HG03108 (cell line): ENCODE data around the gene AGMAT.
"Not testable (repeated sequence)": the region's sequence is repeated elsewhere in the genome, so short reads cannot be mapped to it uniquely, and the experiment has no call there.

Source experiments
- ATAC-seq: cut with Tn5 transposase; IDR thresholded peaks from one replicate; pipeline ENCODE4 v1.9.1; 2021; ENCODE audit warnings: moderate library complexity; ENCODE audit not compliant: unreplicated experiment

Gene AGMAT

GRCh38 chr1:15616373-15617172, 31.7 kb upstream of the AGMAT start:
- ATAC-seq: peak; percentile 6

DNA sequence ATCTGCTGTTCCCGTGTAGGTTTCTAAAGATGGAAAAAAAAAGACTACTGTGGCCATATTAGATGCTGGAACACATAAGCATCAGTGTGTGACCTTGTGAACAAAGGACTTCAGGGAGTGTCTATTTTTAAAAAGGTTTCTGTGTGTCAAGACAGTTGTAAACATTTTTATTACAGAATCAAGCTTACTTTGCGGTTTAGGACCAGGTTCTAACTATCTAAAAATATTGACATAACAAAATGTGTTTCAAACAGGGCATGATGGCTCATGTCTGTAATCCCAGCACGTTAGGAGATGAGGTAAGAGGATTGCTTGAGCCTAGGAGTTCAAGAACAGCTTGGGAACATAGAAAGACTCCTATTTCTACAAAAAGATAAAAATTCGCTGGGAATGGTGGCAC, 25.3 kb upstream of the AGMAT start:
- ATAC-seq: no peak

GRCh38 chr1:15609631-15610030, 24.8 kb upstream of the AGMAT start:
- ATAC-seq: no peak

DNA sequence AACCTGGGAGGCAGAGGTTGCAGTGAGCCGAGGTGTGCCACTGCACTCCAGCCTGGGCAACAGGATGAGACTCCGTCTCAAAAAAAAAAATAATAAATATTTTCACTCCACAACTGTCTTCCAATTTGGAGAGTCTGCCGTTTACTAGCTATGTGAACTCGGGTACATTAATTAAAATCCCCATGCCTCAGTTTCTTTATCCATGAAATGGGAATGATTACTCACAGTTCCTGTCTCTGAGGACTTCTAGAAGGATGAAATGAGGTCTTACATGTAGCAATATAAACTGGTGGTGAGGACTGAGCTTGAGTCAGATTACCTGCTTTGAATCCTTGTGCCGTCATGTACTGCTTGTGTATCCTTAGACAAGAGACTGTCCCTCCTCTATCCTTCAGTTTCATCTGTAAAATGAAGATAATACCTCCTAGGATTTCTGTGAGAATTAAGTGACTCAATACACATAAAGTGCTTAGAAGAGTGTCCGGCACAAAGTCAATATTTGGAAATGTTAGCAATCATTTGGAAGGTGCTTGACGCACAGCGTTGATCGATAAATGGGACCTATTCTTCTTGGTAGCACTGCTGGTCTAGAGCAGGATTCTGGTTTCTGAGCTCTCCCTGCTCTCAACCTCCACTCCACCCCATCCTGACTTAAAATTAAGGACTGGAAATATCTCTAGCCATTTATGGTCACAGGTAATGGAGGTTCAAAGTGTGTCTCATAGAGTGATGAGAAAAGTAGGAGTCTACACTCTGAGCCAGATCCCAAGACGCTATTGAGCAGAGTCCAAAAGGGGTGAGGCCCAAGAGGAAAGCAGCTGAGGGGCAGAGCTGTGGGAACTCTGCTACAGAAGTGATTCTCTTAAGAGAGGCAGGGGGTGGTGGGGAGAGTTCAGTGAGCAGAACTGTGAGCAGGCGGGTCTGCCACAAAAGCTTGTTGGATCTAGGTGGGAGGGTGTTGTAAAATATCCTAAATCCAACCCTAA, 20.8 kb upstream of the AGMAT start:
- no peak for ATAC-seq

GRCh38 chr1:15604400-15604799, 19.5 kb upstream of the AGMAT start:
- not testable (repeated sequence) for ATAC-seq

DNA sequence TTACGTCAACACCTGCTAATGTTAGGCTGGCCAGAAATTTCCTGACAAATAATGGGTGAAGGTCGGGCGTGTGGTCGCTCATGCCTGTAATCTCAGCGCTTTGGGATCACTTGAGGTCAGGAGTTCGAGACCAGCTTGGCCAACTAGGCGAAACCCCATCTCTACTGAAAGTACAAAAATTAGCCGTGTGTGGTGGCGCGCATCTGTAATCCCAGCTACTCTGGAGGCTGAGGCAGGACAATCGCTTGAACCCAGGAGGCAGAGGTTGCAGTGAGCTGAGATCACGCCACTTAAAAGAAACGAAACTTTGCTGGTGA, 19.1 kb upstream of the AGMAT start:
- not testable (repeated sequence) for ATAC-seq

DNA sequence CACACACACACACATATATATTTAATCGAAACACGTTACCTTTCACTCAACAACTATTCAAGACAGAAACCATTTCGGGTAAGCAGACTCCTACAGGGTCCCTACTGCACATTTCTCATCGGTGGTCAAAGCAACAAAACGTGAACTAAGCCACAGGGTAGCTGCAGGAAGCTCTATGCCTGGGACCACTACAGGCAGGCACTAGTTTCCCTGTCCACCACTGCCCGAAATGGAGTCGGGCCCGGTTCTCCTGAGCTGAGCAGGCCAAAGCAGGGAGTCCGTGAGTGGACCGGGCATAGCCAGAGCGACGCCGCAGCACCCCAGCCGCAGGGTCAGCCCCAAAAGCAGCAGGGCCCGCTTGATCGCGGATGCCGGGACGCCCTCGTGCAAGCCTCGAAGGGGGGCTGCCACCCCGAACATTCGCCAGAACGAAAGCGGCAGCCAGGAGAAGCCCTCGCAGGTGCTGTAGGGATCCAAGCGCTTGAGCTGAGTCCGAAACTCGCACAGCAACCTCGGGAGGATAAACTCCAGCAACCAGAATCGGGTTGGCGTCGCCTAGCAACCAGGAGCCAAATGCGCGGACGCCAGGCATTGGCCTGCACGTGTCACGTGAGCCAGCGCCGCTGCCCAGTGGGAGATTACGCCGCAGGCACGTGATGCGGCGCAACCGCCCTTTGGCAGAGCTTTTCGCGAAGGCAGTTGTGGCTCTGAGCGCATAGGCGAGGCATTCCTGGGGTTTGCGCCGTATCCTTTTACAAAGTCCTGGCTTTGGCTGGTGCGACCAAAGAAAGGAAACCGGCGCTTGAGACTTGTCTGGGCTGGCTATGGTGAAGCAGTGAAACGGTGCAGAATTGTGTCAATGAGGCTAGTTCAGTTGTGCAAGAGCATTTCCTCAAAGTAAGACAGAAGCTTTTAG, 18.5 kb upstream of the AGMAT start:
- ATAC-seq: peak; percentile 95

- ATAC-seq: no peak
Measured at GRCh38 chr1:15598436-15598835, 13.6 kb upstream of the AGMAT start.

DNA sequence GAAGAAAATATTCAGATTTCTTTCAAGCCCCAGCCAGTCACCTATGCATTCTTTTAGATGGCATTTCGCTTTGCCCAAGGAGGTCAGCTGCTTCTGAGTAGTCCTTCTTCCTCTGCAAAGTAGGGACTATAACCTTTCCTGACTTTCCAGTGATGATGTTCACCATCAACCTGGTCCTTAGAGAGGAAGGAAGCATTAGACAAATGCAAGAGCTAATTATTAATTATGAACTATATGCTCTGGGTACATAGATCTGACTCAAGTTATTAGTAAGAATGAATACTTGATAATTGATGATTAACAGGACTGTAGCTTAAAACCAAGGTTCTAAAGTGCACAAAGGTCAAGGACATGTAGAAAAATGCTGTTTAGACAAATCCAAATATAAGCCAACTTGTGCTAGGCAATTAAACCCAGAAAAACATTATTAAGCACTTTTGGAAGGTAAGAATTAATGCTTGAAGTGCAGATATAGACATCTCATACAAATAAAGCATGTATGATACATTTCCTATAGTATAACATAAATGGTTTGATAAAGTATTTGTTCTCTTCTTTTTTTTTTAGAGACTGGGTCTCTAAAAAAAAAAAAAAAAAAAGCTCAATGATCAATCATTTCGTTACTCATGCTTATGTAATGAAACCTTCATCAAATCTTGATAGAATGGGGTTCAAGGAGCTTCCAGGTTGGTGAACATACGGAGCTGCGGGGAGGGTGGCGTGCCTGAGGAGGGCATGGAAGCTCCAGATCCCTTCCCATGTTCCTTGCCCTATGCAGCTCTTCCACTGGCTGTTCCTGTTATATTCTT, 11.2 kb upstream of the AGMAT start:
- ATAC-seq: no peak

DNA sequence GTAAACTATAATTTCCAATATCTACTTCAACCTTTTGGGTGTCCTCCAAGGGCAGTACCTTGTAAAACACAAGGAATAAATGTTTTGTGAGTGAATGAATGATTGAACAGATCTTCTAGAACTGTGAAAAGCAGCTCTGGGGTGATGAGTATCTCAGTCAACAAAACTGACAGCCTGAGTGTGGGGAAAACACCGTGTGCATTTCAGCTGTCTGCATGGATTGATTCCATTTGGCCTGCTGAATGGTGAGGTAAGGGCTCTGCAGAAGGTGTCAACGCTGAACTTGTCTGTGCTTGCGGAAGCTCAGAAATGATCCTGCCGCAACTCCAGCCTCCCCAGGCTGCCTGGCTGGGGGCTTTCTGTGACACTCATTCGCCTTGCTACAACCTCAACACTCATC, 7.4 kb upstream of the AGMAT start:
- ATAC-seq: no peak

- ATAC-seq: no peak
Measured at GRCh38 chr1:15583016-15583706, 1.7 kb downstream of the AGMAT start.

DNA sequence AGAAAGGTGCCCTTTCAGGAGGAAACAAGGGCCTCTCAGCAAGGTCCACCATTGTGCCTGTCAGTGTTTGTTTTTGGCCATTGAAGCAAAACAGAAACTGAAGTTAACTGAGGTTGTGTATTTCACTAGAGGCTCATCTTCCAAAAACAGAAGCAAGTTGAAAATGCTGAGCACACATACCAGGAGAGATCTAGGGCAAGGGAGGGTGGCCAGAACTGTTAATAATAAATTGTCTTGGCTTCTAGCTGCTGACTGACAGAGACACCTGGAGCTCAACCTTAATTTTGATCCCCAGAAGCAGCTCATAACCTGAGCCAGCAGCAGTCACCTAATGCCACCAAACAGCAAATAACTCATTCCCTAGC, 5.2 kb downstream of the AGMAT start:
- ATAC-seq: peak; percentile 50

- peak; percentile 43 for ATAC-seq
Measured at GRCh38 chr1:15578921-15579682, 5.7 kb downstream of the AGMAT start.

DNA sequence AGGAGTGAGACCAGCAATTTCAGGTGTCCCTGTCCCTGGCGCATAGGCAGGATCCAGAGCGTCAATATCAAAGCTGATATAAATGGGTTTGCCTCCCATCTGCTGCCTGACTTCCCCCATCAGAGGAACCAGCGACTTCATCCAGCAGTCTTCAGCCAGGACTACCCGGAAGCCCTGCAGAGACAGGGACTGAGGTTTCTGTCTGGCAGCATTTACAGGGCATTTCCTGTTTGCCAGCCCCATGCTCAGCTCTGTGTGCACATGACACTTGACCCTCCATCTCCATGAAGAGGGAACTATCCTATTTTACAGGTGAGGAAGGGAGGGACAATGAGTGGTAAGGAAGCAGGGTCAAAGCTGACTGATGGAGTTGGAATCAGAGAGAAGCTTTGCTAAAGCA, 7.2 kb downstream of the AGMAT start:
- ATAC-seq: no peak

GRCh38 chr1:15575549-15576150, 9.2 kb downstream of the AGMAT start:
- ATAC-seq: no peak

- no peak for ATAC-seq
Measured at GRCh38 chr1:15574741-15575140, 10.1 kb downstream of the AGMAT start.

- no peak for ATAC-seq
Measured at GRCh38 chr1:15573477-15573876, 11.4 kb downstream of the AGMAT start.

GRCh38 chr1:15571266-15571665, 13.6 kb downstream of the AGMAT start:
- ATAC-seq: no peak
